ENCODE measurements around the gene TNNI2.

- TF ChIP-seq EP300 (IDR thresholded peaks at IDR 0.05) (no peak), CTCF (IDR thresholded peaks at IDR 0.05) (no peak), POLR2A (IDR thresholded peaks at IDR 0.05) (no peak)
These were observed 42.9 kb downstream of the TNNI2 start for GRCh38 chr11:1881442-1882264.
